KMS-11 (cell line): ENCODE data around the gene CFL2.

Experiments used
- H2AFZ ChIP-seq: fragments of 200-600 bp; sonication (generic); 2 replicates; pipeline ENCODE4 v1.6.1; 2016; ENCODE audit warnings: antibody characterized with exemption, mixed run types, low read depth
- H3K27ac ChIP-seq: fragments of 200-600 bp; sonication (generic); 2 replicates; pipeline ENCODE4 v1.6.1; 2016; ENCODE audit warnings: mild to moderate bottlenecking, mixed run types
- H3K27me3 ChIP-seq: fragments of 200-600 bp; sonication (generic); 2 replicates; pipeline ENCODE4 v1.6.1; 2017; ENCODE audit warnings: mild to moderate bottlenecking, low read depth, mixed run types, moderate library complexity; ENCODE audit not compliant: insufficient read depth
- H3K36me3 ChIP-seq: fragments of 200-600 bp; sonication (generic); 2 replicates; pipeline ENCODE4 v1.6.1; 2017; ENCODE audit warnings: mild to moderate bottlenecking, mixed run types; ENCODE audit not compliant: insufficient read depth
- H3K4me1 ChIP-seq: fragments of 200-600 bp; sonication (generic); 2 replicates; pipeline ENCODE4 v1.6.1; 2016; ENCODE audit warnings: mild to moderate bottlenecking, low read depth, mixed run types; ENCODE audit not compliant: poor library complexity, severe bottlenecking
- H3K4me2 ChIP-seq: fragments of 200-600 bp; sonication (generic); 2 replicates; pipeline ENCODE4 v1.7.0; 2016; ENCODE audit warnings: mild to moderate bottlenecking, mixed run types
- H3K4me3 ChIP-seq: fragments of 200-600 bp; sonication (generic); IDR thresholded peaks from 2 replicates; pipeline ENCODE4 v1.6.1; 2017; ENCODE audit warnings: low read depth, low read length, mixed read lengths; ENCODE audit not compliant: insufficient read depth
- H3K79me2 ChIP-seq: fragments of 200-600 bp; sonication (generic); 2 replicates; pipeline ENCODE4 v1.6.1; 2016; ENCODE audit warnings: low read depth, mixed run types; ENCODE audit not compliant: insufficient read depth
- H3K9ac ChIP-seq: fragments of 200-600 bp; sonication (generic); 2 replicates; pipeline ENCODE4 v1.6.1; 2016; ENCODE audit warnings: mild to moderate bottlenecking, mixed run types
- H4K20me1 ChIP-seq: fragments of 200-600 bp; sonication (generic); 2 replicates; pipeline ENCODE4 v1.6.1; 2016; ENCODE audit warnings: mild to moderate bottlenecking, mixed run types; ENCODE audit not compliant: insufficient read depth
- CTCF ChIP-seq: fragments of 200-600 bp; sonication (generic); conservative IDR thresholded peaks from 2 replicates; pipeline ENCODE4 v1.6.1; 2017; ENCODE audit warnings: low read depth, mild to moderate bottlenecking, antibody characterized with exemption, low read length, moderate library complexity, mixed read lengths

CFL2 gene

GRCh38 chr14:34676516-34677211, 37.7 kb downstream of the CFL2 start:
- no peak for TF ChIP-seq CTCF
- Histone ChIP-seq H3K27me3 (no peaks in the 10 kb centered on the region), H3K36me3 (no peaks in the 10 kb centered on the region), H3K9ac (no peak overlapping the region), H2AFZ (no peak overlapping the region), H3K27ac (no peak overlapping the region), H4K20me1 (no peaks in the 10 kb centered on the region), H3K79me2 (no peaks in the 10 kb centered on the region), H3K4me2 (no peak overlapping the region), H3K4me1 (no peaks in the 10 kb centered on the region), H3K4me3 (no peak overlapping the region)

- no peak for TF ChIP-seq CTCF
These were observed 40.7 kb downstream of the CFL2 start for GRCh38 chr14:34673702-34674101.

GRCh38 chr14:34671716-34672115, 42.7 kb downstream of the CFL2 start:
- TF ChIP-seq CTCF = no peak
- Histone ChIP-seq H3K9ac (no peak overlapping the region), H3K27ac (no peak overlapping the region), H3K27me3 (no peaks in the 10 kb centered on the region), H4K20me1 (no peaks in the 10 kb centered on the region), H3K4me2 (no peak overlapping the region), H3K4me1 (peaks cover 6% of the 10 kb centered on the region), H3K79me2 (no peaks in the 10 kb centered on the region), H3K36me3 (no peaks in the 10 kb centered on the region), H2AFZ (no peak overlapping the region), H3K4me3 (no peak overlapping the region)

More at GRCh38 chr14:34673702-34674101, 40.7 kb downstream of the CFL2 start:
- H3K4me2 ChIP-seq = no peak overlapping the region
- H3K4me3 ChIP-seq = no peak overlapping the region
- H3K9ac ChIP-seq = no peak overlapping the region
- no peaks in the 10 kb centered on the region for H3K4me1 ChIP-seq
- H3K36me3 ChIP-seq = no peaks in the 10 kb centered on the region
- H3K79me2 ChIP-seq = no peaks in the 10 kb centered on the region
- H2AFZ ChIP-seq = no peak overlapping the region
- H3K27ac ChIP-seq = no peak overlapping the region
- H3K27me3 ChIP-seq = no peaks in the 10 kb centered on the region
- no peaks in the 10 kb centered on the region for H4K20me1 ChIP-seq

GRCh38 chr14:34668111-34668510, 46.3 kb downstream of the CFL2 start:
- Histone ChIP-seq H3K79me2 (no peaks in the 10 kb centered on the region), H3K4me3 (no peak overlapping the region), H3K36me3 (no peaks in the 10 kb centered on the region), H3K4me1 (peaks cover 26% of the 10 kb centered on the region), H4K20me1 (no peaks in the 10 kb centered on the region), H3K9ac (no peak overlapping the region), H2AFZ (no peak overlapping the region), H3K4me2 (no peak overlapping the region), H3K27ac (no peak overlapping the region), H3K27me3 (no peaks in the 10 kb centered on the region)
- TF ChIP-seq CTCF = no peak
